Stomach smooth muscle (tissue), 2 donors: ENCODE data around the gene DSG1.
"Not testable (repeated sequence)": the region's sequence is repeated elsewhere in the genome, so short reads cannot be mapped to it uniquely, and the experiment has no call there.

Source experiments
- H3K27ac ChIP-seq: one replicate; pipeline ENCODE4 v1.7.0; 2013; ENCODE audit warnings: mild to moderate bottlenecking, low read length, inconsistent platforms
- H3K27me3 ChIP-seq, 2 donors: one replicate each; pipeline ENCODE4 v1.7.0; 2013; ENCODE audit warnings: low read length in 2 of 2; ENCODE audit not compliant: insufficient read depth in 2 of 2, control insufficient read depth in 1 of 2
- H3K36me3 ChIP-seq, 2 donors: one replicate each; pipeline ENCODE4 v1.7.0; 2013; ENCODE audit warnings: low read length in 2 of 2; ENCODE audit not compliant: control insufficient read depth in 2 of 2, insufficient read depth in 2 of 2
- H3K4me1 ChIP-seq: one replicate; pipeline ENCODE4 v1.7.0; 2013; ENCODE audit warnings: low read length; ENCODE audit not compliant: control insufficient read depth, insufficient read depth
- H3K4me3 ChIP-seq, 2 donors: one replicate each; pipeline ENCODE4 v1.7.0; 2013; ENCODE audit warnings: low read length in 2 of 2
- H3K9ac ChIP-seq, 2 donors: one replicate each; pipeline ENCODE4 v1.7.0; 2013; ENCODE audit warnings: low read length in 2 of 2, mild to moderate bottlenecking in 1 of 2
- H3K9me3 ChIP-seq, 2 donors: one replicate each; pipeline ENCODE4 v1.7.0; 2013; ENCODE audit warnings: low read length in 2 of 2; ENCODE audit not compliant: control insufficient read depth in 2 of 2
- donor health status: healthy.
- donor health status: Pancreatic carcinoma.

Gene DSG1

GRCh38 chr18:31343454-31343853, 25.5 kb downstream of the DSG1 start:
- Histone ChIP-seq H3K4me3 (no peak overlapping the region), H3K4me1 (no peaks in the 10 kb centered on the region), H3K27me3 (no peaks in the 10 kb centered on the region), H3K36me3 (no peaks in the 10 kb centered on the region), H3K9me3 (no peaks in the 10 kb centered on the region), H3K27ac (no peak overlapping the region), H3K9ac (no peak overlapping the region)

- H3K4me3 ChIP-seq, H3K9me3 ChIP-seq, H3K4me1 ChIP-seq, H3K27me3 ChIP-seq, H3K36me3 ChIP-seq, H3K9ac ChIP-seq, H3K27ac ChIP-seq: not testable (repeated sequence)
Measured at GRCh38 chr18:31353336-31353735, 35.4 kb downstream of the DSG1 start.

GRCh38 chr18:31354990-31355389, 37.0 kb downstream of the DSG1 start:
- Histone ChIP-seq H3K27ac (no peak overlapping the region), H3K27me3 (no peaks in the 10 kb centered on the region), H3K9ac (no peak overlapping the region), H3K4me1 (no peaks in the 10 kb centered on the region), H3K4me3 (no peak overlapping the region), H3K36me3 (no peaks in the 10 kb centered on the region), H3K9me3 (no peaks in the 10 kb centered on the region)

GRCh38 chr18:31356025-31356424, 38.1 kb downstream of the DSG1 start:
- Histone ChIP-seq H3K27ac (no peak overlapping the region), H3K9me3 (no peaks in the 10 kb centered on the region), H3K9ac (no peak overlapping the region), H3K4me3 (no peak overlapping the region), H3K4me1 (no peaks in the 10 kb centered on the region), H3K36me3 (no peaks in the 10 kb centered on the region), H3K27me3 (no peaks in the 10 kb centered on the region)

GRCh38 chr18:31364190-31364589, 46.2 kb downstream of the DSG1 start:
- no peak overlapping the region for H3K27ac ChIP-seq
- no peaks in the 10 kb centered on the region for H3K36me3 ChIP-seq
- no peak overlapping the region for H3K9ac ChIP-seq
- no peaks in the 10 kb centered on the region for H3K4me1 ChIP-seq
- no peak overlapping the region for H3K4me3 ChIP-seq
- no peaks in the 10 kb centered on the region for H3K9me3 ChIP-seq
- no peaks in the 10 kb centered on the region for H3K27me3 ChIP-seq

GRCh38 chr18:31369478-31369877, 51.5 kb downstream of the DSG1 start:
- Histone ChIP-seq H3K4me1 (no peaks in the 10 kb centered on the region), H3K9me3 (no peaks in the 10 kb centered on the region), H3K4me3 (no peak overlapping the region), H3K9ac (no peak overlapping the region), H3K27me3 (no peaks in the 10 kb centered on the region), H3K27ac (no peak overlapping the region), H3K36me3 (no peaks in the 10 kb centered on the region)

- H3K27me3 ChIP-seq: no peaks in the 10 kb centered on the region
- no peaks in the 10 kb centered on the region for H3K4me1 ChIP-seq
- no peaks in the 10 kb centered on the region for H3K9me3 ChIP-seq
- H3K27ac ChIP-seq: no peak overlapping the region
- H3K9ac ChIP-seq: no peak overlapping the region
- no peak overlapping the region for H3K4me3 ChIP-seq
- H3K36me3 ChIP-seq: no peaks in the 10 kb centered on the region
Measured at GRCh38 chr18:31371989-31372388, 54.0 kb downstream of the DSG1 start.

GRCh38 chr18:31373641-31374040, 55.7 kb downstream of the DSG1 start:
- no peak overlapping the region for H3K27ac ChIP-seq
- H3K4me1 ChIP-seq: no peaks in the 10 kb centered on the region
- H3K9me3 ChIP-seq: no peaks in the 10 kb centered on the region
- H3K27me3 ChIP-seq: no peaks in the 10 kb centered on the region
- H3K4me3 ChIP-seq: no peak overlapping the region
- H3K9ac ChIP-seq: no peak overlapping the region
- H3K36me3 ChIP-seq: no peaks in the 10 kb centered on the region

- H3K4me1 ChIP-seq: no peaks in the 10 kb centered on the region
- H3K27me3 ChIP-seq: no peaks in the 10 kb centered on the region
- no peak within 1 kb of the TSS for H3K4me3 ChIP-seq
- no peak within 1 kb of the TSS for H3K9ac ChIP-seq
- no peak within 1 kb of the TSS for H3K27ac ChIP-seq
- H3K36me3 ChIP-seq: no peaks in the 10 kb centered on the region
- no peaks in the 10 kb centered on the region for H3K9me3 ChIP-seq
Measured at GRCh38 chr18:31376477-31376876, 58.5 kb downstream of the DSG1 start, which contains the start of gene DSG4. Gene DSG4, plus strand, starts transcription at chr18:31376777. Its CDS starts 135 bp downstream, at chr18:31376912.

GRCh38 chr18:31380912-31381311, 63.0 kb downstream of the DSG1 start:
- no peaks in the 10 kb centered on the region for H3K36me3 ChIP-seq
- no peaks in the 10 kb centered on the region for H3K4me1 ChIP-seq
- no peak overlapping the region for H3K9ac ChIP-seq
- H3K27ac ChIP-seq: no peak overlapping the region
- no peaks in the 10 kb centered on the region for H3K9me3 ChIP-seq
- no peak overlapping the region for H3K4me3 ChIP-seq
- no peaks in the 10 kb centered on the region for H3K27me3 ChIP-seq

- H3K36me3 ChIP-seq: no peaks in the 10 kb centered on the region
- no peaks in the 10 kb centered on the region for H3K9me3 ChIP-seq
- H3K27ac ChIP-seq: no peak overlapping the region
- no peak overlapping the region for H3K9ac ChIP-seq
- H3K4me3 ChIP-seq: no peak overlapping the region
- no peaks in the 10 kb centered on the region for H3K27me3 ChIP-seq
- no peaks in the 10 kb centered on the region for H3K4me1 ChIP-seq
Measured at GRCh38 chr18:31382107-31382506, 64.1 kb downstream of the DSG1 start.
